GM12891 (cell line): Measurements from ENCODE around the gene FOXD1.

Source experiments
- PAX5 ChIP-seq: IDR thresholded peaks from 2 replicates; pipeline ENCODE4 v1.6.1; 2011; ENCODE audit warnings: low read length, moderate library complexity, mild to moderate bottlenecking; ENCODE audit not compliant: insufficient read depth, severe bottlenecking
- POLR2A ChIP-seq: IDR thresholded peaks from 2 replicates; pipeline ENCODE4 v1.6.1; 2011; ENCODE audit warnings: low read depth, low read length, control low read depth
- POLR2AphosphoS5 ChIP-seq: IDR thresholded peaks from 2 replicates; pipeline ENCODE4 v1.6.1; 2011; ENCODE audit warnings: low read depth, low read length, control low read depth
- POU2F2 ChIP-seq: IDR thresholded peaks from 2 replicates; pipeline ENCODE4 v1.6.1; 2011; ENCODE audit warnings: low read depth, mild to moderate bottlenecking, control low read depth, low read length, moderate library complexity
- SPI1 ChIP-seq: IDR thresholded peaks from 2 replicates; pipeline ENCODE4 v1.6.1; 2011; ENCODE audit warnings: low read depth, low read length, control low read depth
- TAF1 ChIP-seq: IDR thresholded peaks from 2 replicates; pipeline ENCODE4 v1.6.1; 2011; ENCODE audit warnings: low read depth, low read length, control low read depth

- no peak for TF ChIP-seq POLR2AphosphoS5
- TF ChIP-seq POLR2A = no peak
- no peak for TF ChIP-seq TAF1
- no peak for TF ChIP-seq POU2F2
- TF ChIP-seq PAX5 = no peak
- TF ChIP-seq SPI1 = no peak
Observed at GRCh38 chr5:73486119-73486899, 37.7 kb upstream of the FOXD1 start.
